Panc1 (cell line): ENCODE results near the gene PSMD3. TPM values are rescaled to one million over a fixed set of nuclear protein-coding genes. Genes with fewer than 3 reads are reported as not detected.

Experiments
- ATAC-seq: fragments of 200-7000 bp; cut with Tn5 transposase; 2 replicates; pipeline ENCODE4 v1.9.1; 2020; ENCODE audit warnings: mild to moderate bottlenecking, moderate library complexity
- BruUV-seq: library from RNA; stranded (reverse); fragments of 400-500 nt; replicated peaks from 2 replicates; lab custom pipeline; 2021; lab: Mats Ljungman, UMichigan
- CTCF ChIA-PET: fragments of 300-600 bp; sonication (Branson Sonifier 250); formaldehyde crosslinking; loops from one replicate; lab custom pipeline; 2022; ENCODE audit warnings: antibody characterized with exemption; lab: Charles Lee
- POLR2A ChIA-PET: fragments of 300-600 bp; sonication (Branson Sonifier 250); formaldehyde crosslinking; loops from one replicate; lab custom pipeline; 2022; ENCODE audit warnings: antibody characterized with exemption; lab: Charles Lee
- DNase-seq: peaks from one replicate; pipeline ENCODE4 v3.0.0-alpha.2; 2010; ENCODE audit warnings: low read depth, low spot score
- H3K27ac ChIP-seq: 2 replicates; pipeline ENCODE4 v1.5.1; 2011; ENCODE audit warnings: mild to moderate bottlenecking, low read length, inconsistent platforms
- H3K27me3 ChIP-seq: fragments of 200-500 bp; sonication (Bioruptor generic); 2 replicates; pipeline ENCODE4 v1.6.0; 2014; ENCODE audit warnings: low read length, inconsistent platforms; ENCODE audit not compliant: control insufficient read depth, insufficient read depth
- H3K36me3 ChIP-seq: fragments of 200-500 bp; sonication (Bioruptor generic); 2 replicates; pipeline ENCODE4 v1.5.1; 2014; ENCODE audit warnings: inconsistent platforms, mild to moderate bottlenecking, low read length, moderate library complexity; ENCODE audit not compliant: control insufficient read depth, insufficient read depth
- H3K4me1 ChIP-seq: 2 replicates; pipeline ENCODE4 v1.5.1; 2011; ENCODE audit warnings: inconsistent platforms, mild to moderate bottlenecking, low read length, moderate library complexity; ENCODE audit not compliant: control insufficient read depth, insufficient read depth
- H3K4me3 ChIP-seq, 2 experiments: 2 replicates each; pipeline ENCODE4 v1.5.1; 2011 to 2012; ENCODE audit warnings: low read depth in 2 of 2, low read length in 2 of 2, mild to moderate bottlenecking in 2 of 2, inconsistent platforms in 1 of 2, moderate library complexity in 1 of 2
- H3K9me3 ChIP-seq: fragments of 200-500 bp; sonication (Bioruptor generic); 2 replicates; pipeline ENCODE4 v1.5.1; 2014; ENCODE audit warnings: low read depth, mild to moderate bottlenecking, inconsistent platforms, low read length, moderate library complexity; ENCODE audit not compliant: control insufficient read depth, insufficient read depth
- POLR2AphosphoS5 ChIP-seq: IDR thresholded peaks from 2 replicates; pipeline ENCODE4 v1.6.1; 2012; ENCODE audit warnings: mild to moderate bottlenecking, low read depth, low read length, moderate library complexity
- SIN3A ChIP-seq: IDR thresholded peaks from 2 replicates; pipeline ENCODE4 v1.6.1; 2012; ENCODE audit warnings: low read depth, mild to moderate bottlenecking, low read length, moderate library complexity, borderline replicate concordance; ENCODE audit not compliant: insufficient read depth
- TCF7L2 ChIP-seq: IDR thresholded peaks from 2 replicates; pipeline ENCODE4 v1.6.1; 2011; ENCODE audit warnings: mild to moderate bottlenecking, low read depth, low read length, inconsistent platforms
- in situ Hi-C: cut with HindIII; loops from 2 replicates; pipeline ENCODE4 v1.10.0; 2016; ENCODE audit warnings: low sequenced_read_pairs, low pct_unique_long_range_greater_than_20kb
- intact Hi-C: fragments of 100-400 bp; cut with micrococcal nuclease; formaldehyde crosslinking; loops from one replicate; pipeline ENCODE4 v1.10.0; 2022; ENCODE audit not compliant: unreplicated experiment
- total RNA-seq: library from RNA; stranded (reverse); gene quantifications from one replicate; pipeline ENCODE4 v1.2.1, GENCODE V29; 2021; ENCODE audit not compliant: unreplicated experiment
- TF ChIP-seq, protein P1 (sequence below), 2 experiments: IDR thresholded peaks; 2 replicates each; pipeline ENCODE4 v1.6.1; 2011 to 2012; ENCODE audit warnings: low read depth in 2 of 2, control low read depth in 1 of 2, low read length in 1 of 2, mild to moderate bottlenecking in 1 of 2, moderate library complexity in 1 of 2; ENCODE audit not compliant: insufficient read depth in 1 of 2
- TF ChIP-seq, protein P2 (sequence below): fragments of 450-650 bp; IDR thresholded peaks from 2 replicates; pipeline ENCODE4 v1.5.1; 2017; ENCODE audit warnings: mild to moderate bottlenecking

Gene PSMD3
- total RNA-seq, 1 experiment from 2014 or later, result 175 TPM

DNA sequence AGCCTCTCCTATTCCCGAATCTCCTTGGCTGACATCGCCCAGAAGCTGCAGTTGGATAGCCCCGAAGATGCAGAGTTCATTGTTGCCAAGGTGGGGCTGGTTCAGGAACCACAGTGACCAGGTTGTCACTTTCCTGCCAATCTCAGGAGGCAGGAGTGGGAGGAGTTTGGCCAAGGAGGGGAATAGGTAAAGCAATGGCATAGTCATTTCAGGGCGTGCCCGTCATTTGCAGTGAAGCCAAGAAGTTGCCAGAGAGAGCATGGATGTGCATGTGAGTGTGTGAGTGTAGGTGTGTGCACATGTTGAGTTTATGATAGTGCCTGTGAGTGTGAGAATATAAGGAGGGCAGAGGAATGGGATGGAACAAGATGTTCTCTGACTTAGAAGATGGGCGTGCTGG lies 14.8 kb downstream of the PSMD3 start:
- Histone ChIP-seq H3K27me3 (no peaks in the 10 kb centered on the region), H3K36me3 (peaks cover 20% of the 10 kb centered on the region), H3K4me1 (no peaks in the 10 kb centered on the region), H3K4me3 (no peak overlapping the region), H3K9me3 (no peaks in the 10 kb centered on the region), H3K27ac (no peak overlapping the region)
- ChIA-PET POLR2A (no interaction called here), CTCF (no interaction called here)
- no TSS peak for BruUV-seq
- ATAC-seq, result no peak
- intact Hi-C loops, result no loop called here
- in situ Hi-C loops, result no loop called here
- TF ChIP-seq TCF7L2, result no peak
- TF ChIP-seq, protein P1, sequence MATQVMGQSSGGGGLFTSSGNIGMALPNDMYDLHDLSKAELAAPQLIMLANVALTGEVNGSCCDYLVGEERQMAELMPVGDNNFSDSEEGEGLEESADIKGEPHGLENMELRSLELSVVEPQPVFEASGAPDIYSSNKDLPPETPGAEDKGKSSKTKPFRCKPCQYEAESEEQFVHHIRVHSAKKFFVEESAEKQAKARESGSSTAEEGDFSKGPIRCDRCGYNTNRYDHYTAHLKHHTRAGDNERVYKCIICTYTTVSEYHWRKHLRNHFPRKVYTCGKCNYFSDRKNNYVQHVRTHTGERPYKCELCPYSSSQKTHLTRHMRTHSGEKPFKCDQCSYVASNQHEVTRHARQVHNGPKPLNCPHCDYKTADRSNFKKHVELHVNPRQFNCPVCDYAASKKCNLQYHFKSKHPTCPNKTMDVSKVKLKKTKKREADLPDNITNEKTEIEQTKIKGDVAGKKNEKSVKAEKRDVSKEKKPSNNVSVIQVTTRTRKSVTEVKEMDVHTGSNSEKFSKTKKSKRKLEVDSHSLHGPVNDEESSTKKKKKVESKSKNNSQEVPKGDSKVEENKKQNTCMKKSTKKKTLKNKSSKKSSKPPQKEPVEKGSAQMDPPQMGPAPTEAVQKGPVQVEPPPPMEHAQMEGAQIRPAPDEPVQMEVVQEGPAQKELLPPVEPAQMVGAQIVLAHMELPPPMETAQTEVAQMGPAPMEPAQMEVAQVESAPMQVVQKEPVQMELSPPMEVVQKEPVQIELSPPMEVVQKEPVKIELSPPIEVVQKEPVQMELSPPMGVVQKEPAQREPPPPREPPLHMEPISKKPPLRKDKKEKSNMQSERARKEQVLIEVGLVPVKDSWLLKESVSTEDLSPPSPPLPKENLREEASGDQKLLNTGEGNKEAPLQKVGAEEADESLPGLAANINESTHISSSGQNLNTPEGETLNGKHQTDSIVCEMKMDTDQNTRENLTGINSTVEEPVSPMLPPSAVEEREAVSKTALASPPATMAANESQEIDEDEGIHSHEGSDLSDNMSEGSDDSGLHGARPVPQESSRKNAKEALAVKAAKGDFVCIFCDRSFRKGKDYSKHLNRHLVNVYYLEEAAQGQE (IDR thresholded peaks at IDR 0.05; ENCODE audit: insufficient read depth in 1 of 2, low read depth in 2 of 2, low read length in 1 of 2), result no peak
- TF ChIP-seq, protein P2, sequence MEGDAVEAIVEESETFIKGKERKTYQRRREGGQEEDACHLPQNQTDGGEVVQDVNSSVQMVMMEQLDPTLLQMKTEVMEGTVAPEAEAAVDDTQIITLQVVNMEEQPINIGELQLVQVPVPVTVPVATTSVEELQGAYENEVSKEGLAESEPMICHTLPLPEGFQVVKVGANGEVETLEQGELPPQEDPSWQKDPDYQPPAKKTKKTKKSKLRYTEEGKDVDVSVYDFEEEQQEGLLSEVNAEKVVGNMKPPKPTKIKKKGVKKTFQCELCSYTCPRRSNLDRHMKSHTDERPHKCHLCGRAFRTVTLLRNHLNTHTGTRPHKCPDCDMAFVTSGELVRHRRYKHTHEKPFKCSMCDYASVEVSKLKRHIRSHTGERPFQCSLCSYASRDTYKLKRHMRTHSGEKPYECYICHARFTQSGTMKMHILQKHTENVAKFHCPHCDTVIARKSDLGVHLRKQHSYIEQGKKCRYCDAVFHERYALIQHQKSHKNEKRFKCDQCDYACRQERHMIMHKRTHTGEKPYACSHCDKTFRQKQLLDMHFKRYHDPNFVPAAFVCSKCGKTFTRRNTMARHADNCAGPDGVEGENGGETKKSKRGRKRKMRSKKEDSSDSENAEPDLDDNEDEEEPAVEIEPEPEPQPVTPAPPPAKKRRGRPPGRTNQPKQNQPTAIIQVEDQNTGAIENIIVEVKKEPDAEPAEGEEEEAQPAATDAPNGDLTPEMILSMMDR, result no peak
- no peak for TF ChIP-seq SIN3A
- no peak for TF ChIP-seq POLR2AphosphoS5
- DNase-seq, result no peak

- intact Hi-C loops, result no loop called here
- in situ Hi-C loops, result no loop called here
- no peaks in the 10 kb centered on the region for H3K27me3 ChIP-seq
- no peaks in the 10 kb centered on the region for H3K9me3 ChIP-seq
- peaks cover 15% of the 10 kb centered on the region; the same call in 1 of the 2 replicates for H3K36me3 ChIP-seq
- no peak for TF ChIP-seq SIN3A
- TF ChIP-seq, protein P2, result no peak
- TF ChIP-seq POLR2AphosphoS5, result no peak
- TF ChIP-seq, protein P1 (IDR thresholded peaks at IDR 0.05; ENCODE audit: insufficient read depth in 1 of 2, low read depth in 2 of 2, low read length in 1 of 2), result no peak
- no peak for TF ChIP-seq TCF7L2
- TSS peak; percentile 17 for BruUV-seq
- ChIA-PET POLR2A (no interaction called here), CTCF (no interaction called here)
- H3K4me3 ChIP-seq, result no peak overlapping the region
- H3K4me1 ChIP-seq, result no peaks in the 10 kb centered on the region
- no peak overlapping the region for H3K27ac ChIP-seq
- no peak for ATAC-seq
- no peak for DNase-seq
Measured at GRCh38 chr17:39996162-39996561, 15.6 kb downstream of the PSMD3 start.
